Right lobe of liver (tissue), 4 donors: ENCODE data around the gene FAM3B.

Source experiments
- CTCF ChIP-seq, 4 donors: fragments of 200-600 bp in 3 of 4; fragments of 450-650 bp in 1 of 4; IDR thresholded peaks; one replicate each; pipeline versions ENCODE4 v1.5.1 to v1.8.0; 2016 to 2022; ENCODE audit warnings: antibody characterized with exemption in 4 of 4, mild to moderate bottlenecking in 2 of 4
- POLR2A ChIP-seq: fragments of 450-650 bp; IDR thresholded peaks from one replicate; pipeline ENCODE4 v1.6.1; 2017; ENCODE audit warnings: antibody characterized with exemption, mild to moderate bottlenecking
- donor health status: DM: no; HTN: no; CAD: no.
- donor health status: DM: no; HTN: no; CAD: no.
- donor health status: DM: no; HTN: yes; CAD: no.

- TF ChIP-seq CTCF (IDR thresholded peaks at IDR 0.05) = no peak
- no peak for TF ChIP-seq POLR2A
These were observed 71.2 kb downstream of the FAM3B start for GRCh38 chr21:41387824-41388223.
